ENCODE measurements around the gene MTREX.

MTREX gene

GRCh38 chr5:55410845-55411244, 103.1 kb downstream of the MTREX start:
- Mint-ChIP-seq H3K9me3 (no peaks in the 10 kb centered on the region), H3K27ac (no peak overlapping the region), H3K4me3 (no peak overlapping the region), H3K27me3 (ENCODE audit: low read depth) (no peaks in the 10 kb centered on the region), H3K36me3 (ENCODE audit: low read depth) (peaks cover 32% of the 10 kb centered on the region), H3K4me1 (ENCODE audit: low read depth) (peaks cover 11% of the 10 kb centered on the region)
- no peak for DNase-seq (ENCODE audit: low spot score)

GRCh38 chr5:55411876-55412275, 104.1 kb downstream of the MTREX start:
- no peak for DNase-seq (ENCODE audit: low spot score)
- no peaks in the 10 kb centered on the region for H3K27me3 Mint-ChIP-seq (ENCODE audit: low read depth)
- H3K36me3 Mint-ChIP-seq (ENCODE audit: low read depth) = peaks cover 31% of the 10 kb centered on the region
- H3K4me1 Mint-ChIP-seq (ENCODE audit: low read depth) = peaks cover 11% of the 10 kb centered on the region
- H3K27ac Mint-ChIP-seq = no peak overlapping the region
- no peaks in the 10 kb centered on the region for H3K9me3 Mint-ChIP-seq
- H3K4me3 Mint-ChIP-seq = no peak overlapping the region

- no peak for DNase-seq (ENCODE audit: low spot score)
- Mint-ChIP-seq H3K4me3 (no peak overlapping the region), H3K27me3 (ENCODE audit: low read depth) (no peaks in the 10 kb centered on the region), H3K9me3 (no peaks in the 10 kb centered on the region), H3K27ac (no peak overlapping the region), H3K36me3 (ENCODE audit: low read depth) (peaks cover 35% of the 10 kb centered on the region), H3K4me1 (ENCODE audit: low read depth) (peaks cover 9% of the 10 kb centered on the region)
Measured at GRCh38 chr5:55413644-55414043, 105.9 kb downstream of the MTREX start.

- Mint-ChIP-seq H3K36me3 (ENCODE audit: low read depth) (peaks cover 36% of the 10 kb centered on the region), H3K27ac (no peak overlapping the region)
Measured at GRCh38 chr5:55415071-55415470, 107.3 kb downstream of the MTREX start.

GRCh38 chr5:55416306-55416705, 108.5 kb downstream of the MTREX start:
- DNase-seq (ENCODE audit: low spot score) = no peak
- Mint-ChIP-seq H3K4me1 (ENCODE audit: low read depth) (peaks cover 9% of the 10 kb centered on the region), H3K27ac (no peak overlapping the region), H3K4me3 (no peak overlapping the region), H3K36me3 (ENCODE audit: low read depth) (peaks cover 38% of the 10 kb centered on the region), H3K27me3 (ENCODE audit: low read depth) (no peaks in the 10 kb centered on the region), H3K9me3 (no peaks in the 10 kb centered on the region)

More at GRCh38 chr5:55415071-55415470, 107.3 kb downstream of the MTREX start:
- no peaks in the 10 kb centered on the region for H3K27me3 Mint-ChIP-seq (ENCODE audit: low read depth)
- H3K4me3 Mint-ChIP-seq = no peak overlapping the region
- H3K9me3 Mint-ChIP-seq = no peaks in the 10 kb centered on the region
- H3K4me1 Mint-ChIP-seq (ENCODE audit: low read depth) = peaks cover 9% of the 10 kb centered on the region
- no peak for DNase-seq (ENCODE audit: low spot score)

GRCh38 chr5:55418994-55419968, 111.5 kb downstream of the MTREX start:
- H3K27me3 Mint-ChIP-seq (ENCODE audit: low read depth) = no peaks in the 10 kb centered on the region
- H3K36me3 Mint-ChIP-seq (ENCODE audit: low read depth) = peaks cover 50% of the 10 kb centered on the region
- DNase-seq (ENCODE audit: low spot score) = no peak
- H3K27ac Mint-ChIP-seq = no peak overlapping the region
- peaks cover 14% of the 10 kb centered on the region for H3K4me1 Mint-ChIP-seq (ENCODE audit: low read depth)
- no peak overlapping the region for H3K4me3 Mint-ChIP-seq
- H3K9me3 Mint-ChIP-seq = peaks cover 5% of the 10 kb centered on the region

GRCh38 chr5:55421074-55421529, 113.3 kb downstream of the MTREX start:
- peak; percentile 45 for DNase-seq (ENCODE audit: low spot score)
- H3K9me3 Mint-ChIP-seq = peaks cover 5% of the 10 kb centered on the region
- H3K27me3 Mint-ChIP-seq (ENCODE audit: low read depth) = no peaks in the 10 kb centered on the region
- H3K36me3 Mint-ChIP-seq (ENCODE audit: low read depth) = peaks cover 56% of the 10 kb centered on the region
- peaks cover 14% of the 10 kb centered on the region for H3K4me1 Mint-ChIP-seq (ENCODE audit: low read depth)
- no peak overlapping the region for H3K4me3 Mint-ChIP-seq
- no peak overlapping the region for H3K27ac Mint-ChIP-seq

- no peak for DNase-seq (ENCODE audit: low spot score)
- Mint-ChIP-seq H3K9me3 (peaks cover 19% of the 10 kb centered on the region), H3K27ac (no peak overlapping the region), H3K36me3 (ENCODE audit: low read depth) (peaks cover 75% of the 10 kb centered on the region), H3K4me3 (no peak overlapping the region), H3K27me3 (ENCODE audit: low read depth) (no peaks in the 10 kb centered on the region), H3K4me1 (ENCODE audit: low read depth) (peaks cover 10% of the 10 kb centered on the region)
Measured at GRCh38 chr5:55426455-55426854, 118.7 kb downstream of the MTREX start.

- Mint-ChIP-seq H3K27ac (no peak overlapping the region), H3K4me1 (ENCODE audit: low read depth) (peaks cover 7% of the 10 kb centered on the region), H3K27me3 (ENCODE audit: low read depth) (no peaks in the 10 kb centered on the region), H3K4me3 (no peak overlapping the region), H3K36me3 (ENCODE audit: low read depth) (peaks cover 75% of the 10 kb centered on the region), H3K9me3 (peaks cover 23% of the 10 kb centered on the region)
- DNase-seq (ENCODE audit: low spot score) = no peak
Measured at GRCh38 chr5:55427157-55427556, 119.4 kb downstream of the MTREX start.

GRCh38 chr5:55429221-55429612, 121.4 kb downstream of the MTREX start:
- Mint-ChIP-seq H3K4me1 (ENCODE audit: low read depth) (peaks cover 3% of the 10 kb centered on the region), H3K36me3 (ENCODE audit: low read depth) (peaks cover 69% of the 10 kb centered on the region), H3K4me3 (no peak overlapping the region), H3K9me3 (peaks cover 28% of the 10 kb centered on the region), H3K27me3 (ENCODE audit: low read depth) (no peaks in the 10 kb centered on the region), H3K27ac (no peak overlapping the region)
- DNase-seq (ENCODE audit: low spot score) = no peak

GRCh38 chr5:55429613-55430253, 121.9 kb downstream of the MTREX start:
- peaks cover 70% of the 10 kb centered on the region for H3K36me3 Mint-ChIP-seq (ENCODE audit: low read depth)
- DNase-seq (ENCODE audit: low spot score) = no peak
- H3K27ac Mint-ChIP-seq = no peak overlapping the region
- no peak overlapping the region for H3K4me3 Mint-ChIP-seq
- H3K9me3 Mint-ChIP-seq = peaks cover 33% of the 10 kb centered on the region
- peaks cover 3% of the 10 kb centered on the region for H3K4me1 Mint-ChIP-seq (ENCODE audit: low read depth)
- no peaks in the 10 kb centered on the region for H3K27me3 Mint-ChIP-seq (ENCODE audit: low read depth)

- Mint-ChIP-seq H3K36me3 (ENCODE audit: low read depth) (peaks cover 81% of the 10 kb centered on the region), H3K27me3 (ENCODE audit: low read depth) (no peaks in the 10 kb centered on the region), H3K4me3 (no peak overlapping the region), H3K27ac (no peak overlapping the region), H3K4me1 (ENCODE audit: low read depth) (peaks cover 1% of the 10 kb centered on the region), H3K9me3 (peaks cover 51% of the 10 kb centered on the region)
- DNase-seq (ENCODE audit: low spot score) = no peak
Measured at GRCh38 chr5:55432549-55432948, 124.8 kb downstream of the MTREX start.

GRCh38 chr5:55437452-55437851, 129.7 kb downstream of the MTREX start:
- no peak for DNase-seq (ENCODE audit: low spot score)
- Mint-ChIP-seq H3K27ac (no peak overlapping the region), H3K9me3 (peaks cover 31% of the 10 kb centered on the region), H3K4me3 (no peak overlapping the region), H3K4me1 (ENCODE audit: low read depth) (peaks cover 15% of the 10 kb centered on the region), H3K27me3 (ENCODE audit: low read depth) (no peaks in the 10 kb centered on the region), H3K36me3 (ENCODE audit: low read depth) (peaks cover 50% of the 10 kb centered on the region)

GRCh38 chr5:55437859-55438206, 130.0 kb downstream of the MTREX start:
- Mint-ChIP-seq H3K36me3 (ENCODE audit: low read depth) (peaks cover 46% of the 10 kb centered on the region), H3K9me3 (peaks cover 27% of the 10 kb centered on the region), H3K4me3 (no peak overlapping the region), H3K4me1 (ENCODE audit: low read depth) (peaks cover 15% of the 10 kb centered on the region), H3K27ac (no peak overlapping the region), H3K27me3 (ENCODE audit: low read depth) (no peaks in the 10 kb centered on the region)
- no peak for DNase-seq (ENCODE audit: low spot score)
